ENCODE data around the gene PTPRM.

PTPRM gene

DNA sequence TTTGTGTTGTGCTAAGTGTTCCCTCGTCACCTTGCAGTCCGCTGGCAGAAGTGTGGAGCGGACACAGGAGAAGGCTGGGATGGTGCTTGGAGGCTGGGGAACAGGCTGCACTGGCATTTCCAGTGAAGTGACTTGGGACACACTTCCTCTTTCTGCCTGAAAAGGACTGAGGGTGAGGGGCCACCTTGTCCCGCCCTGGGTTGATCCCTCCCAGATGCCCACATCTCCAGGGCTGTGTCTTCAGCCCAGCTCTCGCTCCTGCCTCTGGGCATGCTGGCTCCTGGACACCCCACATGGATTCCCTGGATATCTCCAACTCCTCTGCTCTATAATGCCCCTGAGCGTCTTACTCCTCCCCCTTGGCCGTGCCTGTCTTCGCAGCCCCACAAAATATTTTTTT, 412.6 kb downstream of the PTPRM start:
- no peak for DNase-seq (ENCODE audit: low read depth in 2 of 3, low spot score in 2 of 3)

DNA sequence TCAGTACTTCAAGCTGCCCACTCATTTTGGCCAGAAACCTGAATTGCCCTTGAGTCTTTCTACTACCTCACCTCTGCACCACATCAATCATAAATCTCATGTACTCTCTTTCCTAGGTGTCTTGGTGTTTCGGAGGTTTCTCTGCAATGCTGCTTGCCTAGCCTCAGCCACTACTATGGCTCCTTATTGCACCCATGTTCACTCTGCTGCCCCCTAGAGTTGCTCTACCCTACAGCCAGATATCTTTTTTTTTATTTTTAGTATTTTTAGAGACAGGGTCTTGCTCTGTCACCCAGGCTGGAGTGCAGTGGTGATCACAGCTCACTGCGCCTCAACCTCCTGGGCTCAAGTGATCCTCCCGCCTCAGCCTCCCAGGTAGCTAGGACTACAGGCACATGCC, 413.0 kb downstream of the PTPRM start:
- DNase-seq (ENCODE audit: low read depth in 2 of 3, low spot score in 2 of 3) = no peak

DNA sequence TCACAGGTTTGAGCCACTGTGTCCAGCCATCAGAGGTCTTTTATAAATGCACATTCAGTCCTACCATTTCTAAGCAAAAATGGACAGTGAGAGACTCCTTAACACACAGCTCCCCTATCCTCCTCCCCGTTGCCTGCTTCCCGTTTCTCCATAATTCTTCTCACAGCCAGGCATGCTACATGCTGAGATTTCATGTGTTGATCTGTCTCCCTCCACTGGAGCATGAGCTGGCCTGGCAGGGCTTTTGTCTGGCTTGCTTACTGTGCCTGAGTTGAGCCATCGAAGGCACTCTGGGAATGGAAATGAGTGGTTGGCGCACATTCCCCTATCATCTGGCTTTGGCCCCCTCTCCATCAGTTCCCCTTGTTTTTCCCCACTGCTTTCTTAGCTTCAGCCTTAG, 413.5 kb downstream of the PTPRM start:
- no peak for DNase-seq (ENCODE audit: low read depth in 2 of 3, low spot score in 2 of 3)

DNA sequence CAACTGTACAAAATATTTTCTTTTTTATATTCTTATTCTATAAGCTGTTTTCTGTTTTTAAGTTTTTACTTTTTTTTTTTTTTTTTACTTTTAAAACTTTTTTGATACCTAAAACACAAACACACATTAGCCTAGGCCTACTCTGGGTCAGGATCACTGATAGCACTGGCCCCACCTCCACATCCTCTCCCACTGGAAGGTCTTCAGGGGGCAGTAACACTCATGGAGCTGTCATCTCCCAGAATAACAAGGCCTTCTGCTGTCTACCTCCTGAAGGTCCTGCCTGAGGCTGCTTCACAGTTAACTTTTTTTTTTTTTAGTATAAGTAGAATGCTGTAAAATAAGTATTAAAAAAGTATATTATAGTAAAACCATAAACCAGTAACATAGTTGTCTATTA, 415.1 kb downstream of the PTPRM start:
- no peak for DNase-seq (ENCODE audit: low read depth in 2 of 3, low spot score in 2 of 3)

DNA sequence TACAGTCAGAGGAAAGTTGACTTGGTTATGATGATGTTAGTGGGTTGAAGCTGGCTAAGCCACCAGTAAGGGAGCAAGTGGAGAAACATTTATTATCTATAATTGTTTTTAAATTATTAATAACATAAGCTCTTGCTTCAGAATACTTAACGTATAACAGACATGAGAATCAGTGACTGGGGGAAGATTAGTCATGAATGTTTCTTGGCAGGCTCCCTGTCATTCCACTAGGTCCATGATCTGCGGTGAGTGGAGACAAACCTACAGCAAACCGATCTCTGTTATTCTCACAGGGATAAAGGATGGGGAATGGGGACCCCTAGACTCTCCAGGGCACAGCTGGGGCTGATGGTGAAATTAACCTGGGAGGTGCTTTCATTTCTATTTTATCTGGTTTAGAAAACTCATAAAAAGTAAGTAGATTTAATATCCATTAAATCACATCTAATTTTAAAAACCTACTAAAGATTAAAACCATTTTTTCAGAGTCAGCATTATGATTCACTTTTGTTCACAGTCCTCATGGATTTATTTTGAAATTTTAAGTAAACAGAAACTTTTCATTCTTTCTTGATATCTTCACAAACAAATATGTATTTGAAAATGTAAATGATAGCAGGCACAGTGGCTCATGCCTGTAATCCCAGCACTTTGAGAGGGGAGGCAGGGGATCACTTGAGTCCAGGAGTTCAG, 420.3 kb downstream of the PTPRM start:
- DNase-seq (ENCODE audit: low read depth in 2 of 3, low spot score in 2 of 3) = no peak

DNA sequence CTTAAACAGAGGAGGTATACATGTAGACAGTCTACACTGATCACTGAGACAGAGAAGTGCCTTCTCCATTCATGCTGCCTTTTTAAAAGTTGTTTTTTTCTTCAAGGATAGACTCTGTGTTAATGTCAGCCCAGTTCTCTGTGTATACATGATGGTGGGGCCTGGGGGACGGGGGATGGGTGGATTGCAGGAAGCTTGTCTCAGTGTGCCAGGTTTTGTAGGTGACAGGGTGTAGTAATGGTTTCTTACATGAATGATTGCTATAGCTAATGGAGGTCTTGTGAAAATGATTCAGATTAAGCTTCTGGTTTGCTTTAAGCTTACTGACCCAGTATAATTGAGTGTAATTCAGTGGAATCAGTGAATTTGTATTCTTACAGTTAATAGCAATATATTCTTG, 423.6 kb downstream of the PTPRM start:
- DNase-seq (ENCODE audit: low read depth in 2 of 3, low spot score in 2 of 3) = no peak

DNA sequence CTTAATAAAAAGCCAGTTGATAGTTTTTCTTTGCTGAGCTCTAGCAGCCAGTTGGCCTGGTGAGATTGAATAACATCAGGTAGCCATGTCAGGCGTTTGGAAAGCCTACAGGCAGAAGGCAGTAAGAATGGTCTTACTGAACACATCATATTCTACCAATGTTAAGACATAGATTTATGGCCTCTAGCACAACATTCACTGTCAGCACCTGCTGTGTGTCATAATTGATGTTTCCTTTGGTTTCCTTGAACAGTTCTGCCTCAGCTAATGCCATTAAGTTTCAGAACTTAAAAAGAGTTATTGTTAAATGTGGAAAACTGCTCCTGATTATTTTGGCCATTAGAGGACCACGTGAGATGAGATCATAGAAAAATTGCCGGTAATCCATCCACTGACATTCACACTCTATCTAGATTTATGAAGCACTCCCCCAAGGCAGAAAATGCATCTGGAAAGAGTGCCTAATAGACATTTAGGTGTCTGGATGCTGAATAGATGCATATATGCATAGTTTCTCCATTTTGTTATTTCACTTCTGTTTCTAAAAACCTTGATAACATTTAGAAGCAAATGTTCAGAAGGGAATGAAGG, 434.7 kb downstream of the PTPRM start:
- DNase-seq (ENCODE audit: low read depth in 2 of 3, low spot score in 2 of 3) = no peak

DNA sequence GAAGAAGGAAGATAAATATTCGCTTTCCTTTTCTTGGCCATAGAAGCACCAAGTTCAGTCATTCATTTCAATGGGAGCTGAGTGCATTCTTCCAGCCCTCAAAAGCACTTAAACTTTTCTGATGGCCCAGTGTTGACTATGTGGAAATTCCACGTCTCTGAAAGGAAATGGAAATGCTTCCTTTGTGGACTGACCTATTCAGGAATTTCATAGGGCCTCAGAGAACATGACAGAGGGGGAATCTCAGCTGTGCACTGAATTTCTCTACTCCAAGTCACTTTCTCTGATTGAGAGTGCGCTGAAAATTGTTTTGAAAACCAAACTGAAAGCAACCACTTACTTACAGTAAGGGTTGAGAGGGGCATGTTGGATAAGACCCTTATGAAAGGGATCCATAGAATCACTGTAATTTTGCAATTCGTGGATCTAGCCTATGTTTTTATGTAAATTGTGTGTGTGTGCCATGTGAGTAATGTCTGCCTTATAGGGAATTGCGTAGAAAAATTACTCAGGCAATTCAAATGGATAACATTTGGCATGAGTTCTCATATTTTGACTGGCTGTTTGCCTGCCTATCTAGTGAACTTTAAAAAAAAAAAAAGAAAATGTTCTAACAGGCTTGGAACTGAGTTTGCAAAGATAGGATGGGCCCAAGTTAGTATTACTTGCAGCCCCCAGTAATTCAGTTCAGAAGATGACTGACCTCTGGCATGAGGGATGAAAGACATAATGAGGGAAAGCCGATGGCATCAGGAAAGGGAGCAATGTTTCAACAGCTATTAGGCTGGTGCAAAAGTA, 437.0 kb downstream of the PTPRM start:
- no peak for DNase-seq (ENCODE audit: low read depth in 2 of 3, low spot score in 2 of 3)

DNA sequence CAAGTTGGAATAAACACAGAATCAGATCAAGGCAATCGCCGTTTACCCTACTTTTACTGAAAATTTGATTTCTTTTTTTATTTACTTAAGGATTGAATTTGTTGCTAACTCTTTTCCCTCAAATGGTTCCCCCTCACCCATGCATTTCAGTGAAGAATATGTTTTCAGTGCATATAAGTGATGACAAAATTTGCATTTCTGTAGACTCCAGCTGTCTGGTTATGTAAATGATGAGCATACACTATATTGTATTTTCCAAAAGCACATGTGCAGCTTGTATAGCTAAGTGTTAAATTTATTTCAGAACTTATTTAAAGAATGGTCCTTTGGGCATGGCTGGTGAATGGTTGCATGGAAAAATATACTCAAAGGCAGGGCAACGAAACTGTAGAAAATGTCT, 437.7 kb downstream of the PTPRM start:
- no peak for DNase-seq (ENCODE audit: low read depth in 2 of 3, low spot score in 2 of 3)

DNA sequence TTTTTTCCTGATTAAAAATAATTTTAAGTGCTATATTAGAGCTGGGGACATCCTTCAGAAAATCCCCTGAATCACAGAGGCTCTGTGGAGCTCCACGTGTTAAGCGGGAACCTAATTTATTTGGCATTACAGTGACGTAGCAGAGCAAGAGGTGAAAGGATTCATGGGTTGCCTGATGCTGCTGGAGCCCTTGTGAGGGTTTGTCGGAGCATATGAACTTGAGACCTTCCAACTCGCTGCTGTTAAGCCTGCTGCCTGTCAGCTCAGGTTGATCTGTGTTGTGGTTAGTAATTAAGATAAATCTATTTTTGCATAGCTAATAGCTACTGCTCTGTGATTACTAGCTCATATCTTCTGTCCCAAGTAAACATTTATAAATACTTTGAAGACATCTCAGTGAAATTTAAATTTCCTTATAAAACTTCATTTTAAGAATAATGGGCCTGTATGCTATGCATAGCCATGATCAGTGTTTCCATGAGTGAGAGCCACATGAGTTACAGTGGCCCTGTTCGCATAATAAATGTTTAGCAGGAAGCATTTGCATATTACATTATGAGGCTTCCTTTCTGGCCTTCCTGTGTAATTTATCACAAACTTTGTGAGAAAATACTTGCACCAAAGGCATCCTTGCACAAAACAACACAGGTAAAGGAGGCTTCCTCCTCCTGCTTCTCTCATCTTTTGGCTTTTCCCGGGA, 438.9 kb downstream of the PTPRM start:
- DNase-seq (ENCODE audit: low read depth in 2 of 3, low spot score in 2 of 3) = no peak

DNA sequence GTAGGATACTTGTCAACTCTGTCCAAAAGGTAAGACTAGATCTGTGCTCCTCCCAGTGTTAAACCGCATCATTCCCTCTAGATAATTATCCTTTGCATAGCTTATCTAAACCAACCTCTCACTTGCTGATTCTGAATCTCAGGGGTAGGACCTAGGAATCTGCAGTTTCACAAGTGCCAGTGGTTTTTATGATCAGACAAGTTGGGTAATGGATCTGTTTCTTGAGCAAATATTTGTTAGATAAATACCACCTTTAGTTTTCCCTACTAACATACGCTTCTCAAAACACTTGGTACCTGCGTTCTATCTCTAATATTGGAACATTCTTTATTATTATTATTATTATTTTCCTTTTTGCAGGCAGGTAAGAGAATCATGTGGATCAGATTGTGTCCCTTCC, 439.9 kb downstream of the PTPRM start:
- no peak for DNase-seq (ENCODE audit: low read depth in 2 of 3, low spot score in 2 of 3)

DNA sequence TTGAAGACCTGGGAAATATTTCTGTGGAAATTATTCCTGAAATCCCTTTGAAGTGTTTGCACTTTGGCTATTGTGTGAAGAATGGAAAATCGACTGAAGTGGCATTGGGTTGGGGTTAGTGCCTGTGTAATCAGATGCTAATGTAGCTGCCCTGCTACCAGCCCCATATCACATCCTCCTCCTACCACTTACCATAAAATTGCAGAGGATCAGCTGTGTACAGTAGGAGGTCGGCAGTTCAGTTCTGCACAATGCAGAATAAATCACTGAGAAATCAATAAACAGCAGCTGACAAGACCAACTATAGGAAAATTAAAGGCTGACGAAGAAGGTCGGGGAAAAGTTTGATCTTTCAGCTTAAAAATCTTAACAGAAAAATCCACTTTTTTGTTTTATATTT, 440.9 kb downstream of the PTPRM start:
- no peak for DNase-seq (ENCODE audit: low read depth in 2 of 3, low spot score in 2 of 3)

DNA sequence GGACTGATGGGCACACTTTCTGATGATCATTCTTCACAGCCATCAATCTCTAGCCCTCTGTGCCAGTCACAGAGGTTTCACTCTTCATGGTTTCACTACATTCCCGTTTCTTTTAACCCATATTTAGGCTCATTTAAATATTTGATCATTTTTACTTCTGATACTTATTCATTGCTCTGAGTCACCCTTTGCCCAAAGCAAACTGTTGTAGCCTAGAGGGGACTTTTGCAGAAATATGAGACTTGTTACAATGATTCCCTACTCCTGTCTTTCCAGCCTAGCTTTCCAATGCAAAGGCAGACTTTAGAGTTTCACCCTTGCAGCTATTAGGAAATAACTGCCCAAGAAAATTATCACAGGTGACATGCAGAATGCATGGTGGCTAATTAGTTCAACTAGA, 444.2 kb downstream of the PTPRM start:
- DNase-seq (ENCODE audit: low read depth in 2 of 3, low spot score in 2 of 3) = no peak

DNA sequence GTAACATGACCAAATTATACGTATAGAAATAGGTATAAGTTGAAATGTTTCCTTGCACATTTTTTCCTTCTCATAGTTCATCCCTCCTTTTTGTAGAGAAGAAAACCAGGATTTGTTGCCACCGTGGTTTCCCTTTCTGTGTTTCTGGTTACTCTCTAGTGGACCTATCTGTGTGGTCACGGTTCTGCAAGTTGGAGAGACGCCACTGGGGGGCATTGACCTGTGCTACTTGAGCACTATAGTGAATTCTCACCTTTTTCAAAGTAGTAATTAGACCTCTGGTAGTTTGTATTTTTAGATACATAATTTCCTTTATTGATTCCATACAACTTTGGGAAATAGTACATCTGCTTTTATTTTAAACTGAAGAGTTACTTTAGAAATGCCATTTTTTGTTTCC, 444.8 kb downstream of the PTPRM start:
- DNase-seq (ENCODE audit: low read depth in 2 of 3, low spot score in 2 of 3) = no peak

DNA sequence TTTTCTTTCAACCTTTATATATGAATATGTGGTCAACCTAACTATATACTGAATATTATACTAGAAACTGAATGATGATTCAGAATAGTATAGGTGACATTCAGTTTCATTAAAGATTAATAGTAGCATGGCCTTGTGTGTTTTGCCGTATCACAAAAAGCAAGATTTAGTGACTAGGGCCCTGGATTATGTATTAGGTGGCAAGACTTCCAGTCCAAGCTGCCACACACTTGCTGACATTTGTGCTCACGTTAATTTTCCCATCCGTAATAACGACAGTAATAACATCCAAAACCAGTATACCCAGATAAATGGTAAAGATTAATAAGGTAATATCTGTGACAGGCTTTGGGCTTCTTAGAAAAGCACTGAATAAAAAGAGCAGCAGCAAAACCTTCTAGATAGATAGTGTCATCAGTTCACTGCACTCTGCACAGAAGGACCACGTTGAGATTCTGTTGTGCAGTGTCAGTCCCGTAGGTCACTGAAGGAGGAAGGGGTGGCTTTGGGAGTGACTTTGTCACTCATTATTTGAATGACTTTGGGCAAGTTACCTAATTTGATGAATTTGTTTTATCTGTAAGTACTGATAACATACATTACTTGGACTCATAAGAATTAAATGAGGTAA, 451.7 kb downstream of the PTPRM start:
- DNase-seq (ENCODE audit: low read depth in 2 of 3, low spot score in 2 of 3) = no peak

DNA sequence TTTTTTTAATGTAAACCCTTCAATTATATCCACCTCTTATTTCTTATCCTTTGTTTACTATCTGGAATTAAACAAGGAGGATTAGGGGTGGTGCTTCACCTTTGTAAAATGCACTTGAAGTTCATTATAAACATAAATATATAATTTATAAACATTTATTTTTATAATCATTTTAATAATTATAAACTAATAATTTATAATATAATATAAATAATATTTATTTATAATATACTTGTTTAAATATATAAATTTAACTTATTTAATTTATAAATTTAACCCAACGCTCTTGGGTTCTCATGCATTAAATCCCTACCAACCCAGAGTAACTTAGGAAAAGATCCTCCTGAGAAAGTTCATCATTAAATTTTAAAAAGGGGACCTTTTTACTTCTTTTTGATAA, 452.5 kb downstream of the PTPRM start:
- DNase-seq (ENCODE audit: low read depth in 2 of 3, low spot score in 2 of 3) = no peak

DNA sequence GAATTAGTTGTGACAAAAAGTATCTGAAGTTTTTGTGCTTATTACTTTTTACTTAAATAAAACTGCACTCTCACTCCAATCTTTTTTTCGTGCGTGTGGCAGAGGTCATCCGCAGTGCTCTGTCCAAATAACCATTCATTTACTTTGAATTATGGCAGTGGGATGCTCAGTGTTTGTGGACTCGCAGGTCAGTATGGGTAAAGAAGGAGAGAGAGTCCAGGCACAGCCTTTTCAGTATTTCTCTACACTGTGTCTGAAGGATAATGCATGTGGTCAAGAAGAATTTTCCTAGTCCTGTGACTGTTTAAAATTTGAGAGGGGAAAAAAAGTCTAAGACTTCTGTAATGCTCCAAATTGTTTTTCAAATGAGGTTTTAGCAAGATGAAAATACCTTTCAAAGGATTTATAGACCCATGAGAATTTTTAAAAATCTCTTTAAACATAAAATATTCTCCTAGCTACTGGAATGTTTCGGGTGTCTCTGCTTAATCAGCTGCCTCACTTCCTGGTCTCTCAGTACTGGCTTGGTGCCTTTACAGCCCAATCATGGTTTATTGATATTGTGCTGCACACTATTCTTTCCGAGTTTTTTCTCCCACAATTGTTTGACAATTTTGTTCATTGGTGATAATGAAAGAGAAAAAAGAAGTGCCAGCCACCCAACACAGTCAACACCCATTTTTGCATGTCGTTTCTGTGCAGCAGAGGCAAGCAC, 453.2 kb downstream of the PTPRM start:
- DNase-seq (ENCODE audit: low read depth in 2 of 3, low spot score in 2 of 3) = no peak

DNA sequence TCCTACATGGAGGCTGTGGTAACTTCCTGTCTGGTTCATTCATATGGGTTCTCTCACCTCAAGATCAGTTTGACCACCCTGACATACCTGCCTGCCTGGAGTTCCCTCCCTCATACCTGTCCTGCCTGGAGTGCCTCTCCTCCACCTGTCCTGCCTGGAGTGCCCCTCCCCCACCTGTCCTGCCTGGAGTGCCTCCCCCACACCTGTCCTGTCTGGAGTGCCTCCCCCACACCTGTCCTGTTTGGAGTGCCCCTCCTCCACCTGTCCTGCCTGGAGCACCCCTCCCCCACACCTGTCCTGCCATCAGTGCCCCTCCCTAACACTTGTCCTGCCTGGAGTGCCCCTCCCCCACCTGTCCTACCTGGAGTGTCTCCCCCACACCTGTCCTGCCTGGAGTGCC, 461.9 kb downstream of the PTPRM start:
- no peak for DNase-seq (ENCODE audit: low read depth in 2 of 3, low spot score in 2 of 3)

DNA sequence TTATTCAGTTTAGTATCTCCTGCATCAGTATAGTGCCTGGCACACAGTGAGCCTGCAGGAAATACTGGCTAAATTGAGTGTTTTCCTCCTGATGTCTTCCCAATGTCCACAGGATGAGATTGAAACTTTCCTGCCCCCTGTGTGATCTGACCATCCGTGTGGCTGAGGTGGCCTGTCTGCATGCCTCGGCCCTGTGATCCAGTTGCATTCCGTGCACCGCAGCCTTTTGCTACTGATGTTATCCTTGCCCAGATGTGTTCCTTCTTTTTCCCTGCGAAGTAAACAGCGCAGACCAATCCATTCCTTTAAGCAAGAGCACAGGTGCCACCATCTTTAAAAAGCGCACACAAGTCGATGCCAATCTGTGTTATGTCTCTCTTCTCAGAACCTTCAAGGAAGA, 462.6 kb downstream of the PTPRM start:
- no peak for DNase-seq (ENCODE audit: low read depth in 2 of 3, low spot score in 2 of 3)

DNA sequence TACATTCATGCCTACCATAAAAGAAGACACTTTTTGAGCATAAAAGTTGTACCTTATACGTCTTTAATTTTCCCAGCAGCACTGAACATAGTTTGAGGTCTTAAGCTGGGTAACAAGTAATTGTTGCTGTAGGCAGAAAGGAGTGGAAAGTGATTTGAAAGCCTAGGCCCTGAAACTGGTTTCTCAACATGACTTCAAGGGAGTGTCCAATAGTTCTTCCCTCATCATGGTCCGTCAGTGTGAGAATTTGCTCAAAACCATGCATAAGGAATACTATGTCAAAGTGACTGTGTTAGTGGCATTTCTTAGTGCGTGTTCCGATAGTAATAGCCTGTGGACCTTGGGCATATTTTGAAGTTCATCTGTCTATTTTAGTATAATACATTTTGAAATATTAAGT, 463.1 kb downstream of the PTPRM start:
- no peak for DNase-seq (ENCODE audit: low read depth in 2 of 3, low spot score in 2 of 3)

DNA sequence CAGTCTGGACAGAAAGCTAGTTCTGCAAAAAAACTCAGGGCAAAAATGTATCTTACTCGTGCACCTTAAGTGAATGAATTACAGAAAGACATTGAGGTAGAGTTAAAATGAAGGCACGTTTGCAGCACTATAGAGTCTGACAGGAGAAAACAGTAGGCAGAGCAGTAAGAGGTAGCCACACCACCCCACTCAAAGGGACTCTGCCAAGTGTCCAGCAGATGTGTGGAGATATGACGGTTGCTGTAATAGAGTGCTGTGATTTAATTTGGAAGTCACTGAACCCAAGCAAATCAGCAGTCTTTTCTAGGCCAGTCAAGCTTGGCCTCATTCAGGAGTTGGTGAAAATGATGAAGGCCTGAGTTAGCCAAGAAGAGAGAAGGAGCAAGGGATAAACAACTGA, 464.4 kb downstream of the PTPRM start:
- no peak for DNase-seq (ENCODE audit: low read depth in 2 of 3, low spot score in 2 of 3)

All from activated CD8-positive, alpha-beta memory T cell treated with anti-CD3 and anti-CD28 coated beads for 48 hours (primary cell).